HCT116 (cell line): ENCODE results near the gene GPC1. TPM values are rescaled to one million over a fixed set of nuclear protein-coding genes. Genes with fewer than 3 reads are reported as not detected.

Experiments used
- ATAC-seq: fragments of 200-7000 bp; cut with Tn5 transposase; 2 replicates; pipeline ENCODE4 v1.9.1; 2020; ENCODE audit warnings: mild to moderate bottlenecking, moderate library complexity
- BruUV-seq: library from RNA; stranded (reverse); fragments of 400-500 nt; replicated peaks from 2 replicates; lab custom pipeline; 2021; lab: Mats Ljungman, UMichigan
- CTCF ChIA-PET: fragments of 300-600 bp; sonication (Branson Sonifier 250); formaldehyde crosslinking; loops from one replicate; lab custom pipeline; 2021; ENCODE audit warnings: antibody characterized with exemption; lab: Charles Lee
- POLR2A ChIA-PET: fragments of 300-600, 350-600 bp; sonication (Branson Sonifier 250); formaldehyde crosslinking; loops from one replicate; lab custom pipeline; 2021; ENCODE audit warnings: antibody characterized with exemption; lab: Charles Lee
- RAD21 ChIA-PET, 2 experiments: fragments of 300-600 bp; sonication (Branson Sonifier 250); formaldehyde crosslinking; loops; one replicate each; lab custom pipeline; 2023; ENCODE audit warnings: low total read pairs in 2 of 2; ENCODE audit not compliant: uncharacterized antibody in 2 of 2, unreplicated experiment in 2 of 2, low non-redundant PET in 1 of 2; lab: Charles Lee
- DNase-seq: peaks from one replicate; pipeline ENCODE4 v3.0.0-alpha.2; 2010; ENCODE audit warnings: low read depth, low spot score
- H2AFZ ChIP-seq: fragments of 200-600 bp; shearing (Covaris generic), sonication (generic); 2 replicates; pipeline ENCODE4 v1.6.1; 2017; ENCODE audit warnings: low read depth, mixed run types, mixed read lengths, antibody characterized with exemption, low read length; ENCODE audit not compliant: poor library complexity, severe bottlenecking
- H3K27ac ChIP-seq: 2 replicates; pipeline ENCODE4 v1.5.1; 2012; ENCODE audit warnings: low read depth, low read length
- H3K27me3 ChIP-seq: fragments of 200-600 bp; sonication (generic); 2 replicates; pipeline ENCODE4 v1.6.1; 2016; ENCODE audit warnings: mixed run types, low read length, mixed read lengths; ENCODE audit not compliant: insufficient read depth
- H3K36me3 ChIP-seq, 2 experiments: fragments of 200-500 bp in 1 of 2; fragments of 200-600 bp in 1 of 2; sonication (Bioruptor generic) in 1 of 2; sonication (generic) in 1 of 2; 2 replicates each; pipeline versions ENCODE4 v1.5.1 to v1.6.1; 2014 to 2016; ENCODE audit warnings: low read length in 2 of 2, inconsistent platforms in 1 of 2, mixed read lengths in 1 of 2, mixed run types in 1 of 2; ENCODE audit not compliant: insufficient read depth in 2 of 2, control insufficient read depth in 1 of 2
- H3K4me1 ChIP-seq, 2 experiments: fragments of 200-600 bp in 1 of 2; sonication (generic) in 1 of 2; 2 replicates each; pipeline versions ENCODE4 v1.5.1 to v1.6.1; 2012 to 2017; ENCODE audit warnings: low read length in 2 of 2, inconsistent platforms in 1 of 2, mild to moderate bottlenecking in 1 of 2, mixed read lengths in 1 of 2, mixed run types in 1 of 2, moderate library complexity in 1 of 2; ENCODE audit not compliant: insufficient read depth in 2 of 2, control insufficient read depth in 1 of 2
- H3K4me2 ChIP-seq: fragments of 200-600 bp; sonication (generic); 2 replicates; pipeline ENCODE4 v1.6.1; 2017; ENCODE audit warnings: mixed run types, low read length, mixed read lengths
- H3K4me3 ChIP-seq, 2 experiments: fragments of 200-600 bp in 1 of 2; sonication (generic) in 1 of 2; replicated peaks in 1 of 2; 2 replicates each; pipeline ENCODE4 v1.5.1; 2011 to 2016; ENCODE audit warnings: low read length in 2 of 2, control low read depth in 1 of 2, low read depth in 1 of 2, mild to moderate bottlenecking in 1 of 2, mixed read lengths in 1 of 2, mixed run types in 1 of 2
- H3K79me2 ChIP-seq: fragments of 200-600 bp; sonication (generic); 2 replicates; pipeline ENCODE4 v1.6.1; 2017; ENCODE audit warnings: mild to moderate bottlenecking, mixed run types, low read length, moderate library complexity, mixed read lengths; ENCODE audit not compliant: insufficient read depth
- H3K9ac ChIP-seq: fragments of 200-600 bp; sonication (generic); 2 replicates; pipeline ENCODE4 v1.6.1; 2016; ENCODE audit warnings: low read length, mixed read lengths
- H3K9me2 ChIP-seq: fragments of 200-600 bp; sonication (generic), shearing (Covaris generic); 2 replicates; pipeline ENCODE4 v1.6.1; 2017; ENCODE audit warnings: mixed run types, mild to moderate bottlenecking, moderate library complexity; ENCODE audit not compliant: insufficient read depth
- H3K9me3 ChIP-seq, 2 experiments: fragments of 200-500 bp in 1 of 2; fragments of 200-600 bp in 1 of 2; sonication (Bioruptor generic) in 1 of 2; sonication (generic) in 1 of 2; 2 replicates each; pipeline ENCODE4 v1.6.1; 2014 to 2017; ENCODE audit warnings: low read length in 2 of 2, mixed read lengths in 2 of 2, inconsistent platforms in 1 of 2, low read depth in 1 of 2, mild to moderate bottlenecking in 1 of 2, mixed run types in 1 of 2, moderate library complexity in 1 of 2; ENCODE audit not compliant: control insufficient read depth in 1 of 2, insufficient read depth in 1 of 2
- H4K20me1 ChIP-seq: fragments of 200-600 bp; sonication (generic), shearing (Covaris generic); 2 replicates; pipeline ENCODE4 v1.6.1; 2017; ENCODE audit warnings: mixed run types, mild to moderate bottlenecking, moderate library complexity; ENCODE audit not compliant: insufficient read depth
- EZH2 ChIP-seq: fragments of 200-600 bp; sonication (generic); IDR thresholded peaks from 2 replicates; pipeline ENCODE4 v1.6.1; 2017; ENCODE audit warnings: antibody characterized with exemption, mixed run types
- FOSL1 ChIP-seq: IDR thresholded peaks from 2 replicates; pipeline ENCODE4 v1.6.1; 2012; ENCODE audit warnings: low read depth
- RAD21 ChIP-seq: IDR thresholded peaks from 2 replicates; pipeline ENCODE4 v1.6.1; 2012; ENCODE audit warnings: low read depth, mild to moderate bottlenecking
- SIN3A ChIP-seq: IDR thresholded peaks from 2 replicates; pipeline ENCODE4 v1.6.1; 2012; ENCODE audit warnings: low read depth
- ZFX ChIP-seq: fragments of 450-650 bp; IDR thresholded peaks from 2 replicates; pipeline ENCODE4 v1.6.1; 2017
- intact Hi-C: fragments of 100-400 bp; cut with micrococcal nuclease; formaldehyde crosslinking; loops from 2 replicates; pipeline ENCODE4 v1.10.0; 2022
- total RNA-seq: library from RNA; stranded (reverse); gene quantifications from one replicate; pipeline ENCODE4 v1.2.1, GENCODE V29; 2021; ENCODE audit not compliant: unreplicated experiment
- TF ChIP-seq, protein P1 (sequence below): IDR thresholded peaks from 2 replicates; pipeline ENCODE4 v1.6.1; 2012; ENCODE audit warnings: low read depth
- TF ChIP-seq, protein P2 (sequence below): IDR thresholded peaks from 2 replicates; pipeline ENCODE4 v1.6.1; 2012
- TF ChIP-seq, protein P3 (sequence below): IDR thresholded peaks from 2 replicates; pipeline ENCODE4 v1.6.1; 2011; ENCODE audit warnings: mild to moderate bottlenecking, low read length, moderate library complexity; ENCODE audit not compliant: insufficient replicate concordance; ENCODE audit errors: extremely low read depth
- TF ChIP-seq, protein P4 (sequence below): IDR thresholded peaks from 2 replicates; pipeline ENCODE4 v1.6.1; 2012
- TF ChIP-seq, protein P5 (sequence below), 3 experiments: fragments of 200-600 bp in 1 of 3; sonication (generic) in 1 of 3; IDR thresholded peaks in 2 of 3; conservative IDR thresholded peaks in 1 of 3; 2 replicates each; pipeline ENCODE4 v1.5.1; 2012 to 2017; ENCODE audit warnings: low read depth in 2 of 3, low read length in 2 of 3, antibody characterized with exemption in 1 of 3, borderline replicate concordance in 1 of 3, control low read depth in 1 of 3, mild to moderate bottlenecking in 1 of 3, mixed read lengths in 1 of 3, mixed run types in 1 of 3, moderate library complexity in 1 of 3; ENCODE audit not compliant: insufficient read depth in 1 of 3

GPC1 gene
- total RNA-seq, 1 experiment from 2014 or later = 79.1 TPM

DNA sequence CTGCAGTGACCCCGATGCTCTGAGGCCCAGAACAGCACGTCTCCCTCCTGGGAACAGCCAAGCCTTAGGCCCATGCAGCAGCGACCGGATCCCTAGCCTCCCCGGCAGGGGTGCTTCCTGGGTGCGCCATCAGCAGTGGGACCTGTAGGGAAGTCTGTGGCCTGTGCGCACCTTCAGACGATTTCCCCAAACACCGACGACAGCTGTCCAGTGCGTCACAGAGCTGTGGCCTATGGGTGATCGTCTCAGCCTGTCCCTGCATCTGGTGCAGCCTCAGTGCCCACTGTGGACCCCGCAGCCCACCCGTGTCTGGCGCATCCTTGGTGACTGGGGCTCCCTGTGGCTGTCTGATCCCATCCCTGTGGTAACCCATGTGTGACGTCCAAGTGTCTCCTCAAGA, 9.0 kb downstream of the GPC1 start:
- intact Hi-C loops = no loop called here
- H3K9me2 ChIP-seq = no peaks in the 10 kb centered on the region
- H3K9ac ChIP-seq = no peak overlapping the region
- ChIA-PET POLR2A (no interaction called here), CTCF (no interaction called here), RAD21 (no interaction called here)
- H4K20me1 ChIP-seq = no peaks in the 10 kb centered on the region
- H3K4me1 ChIP-seq = peaks cover 4 to 17% of the 10 kb centered on the region in 2 experiments; a peak in 2 of 4 replicates
- no peak overlapping the region for H3K4me3 ChIP-seq
- no peak overlapping the region for H3K27ac ChIP-seq
- DNase-seq = no peak
- peaks cover 95% of the 10 kb centered on the region for H3K79me2 ChIP-seq
- no peak for ATAC-seq
- TF ChIP-seq FOSL1 (no peak), EZH2 (no peak), RAD21 (no peak), SIN3A (no peak), ZFX (no peak)
- TF ChIP-seq, protein P1, sequence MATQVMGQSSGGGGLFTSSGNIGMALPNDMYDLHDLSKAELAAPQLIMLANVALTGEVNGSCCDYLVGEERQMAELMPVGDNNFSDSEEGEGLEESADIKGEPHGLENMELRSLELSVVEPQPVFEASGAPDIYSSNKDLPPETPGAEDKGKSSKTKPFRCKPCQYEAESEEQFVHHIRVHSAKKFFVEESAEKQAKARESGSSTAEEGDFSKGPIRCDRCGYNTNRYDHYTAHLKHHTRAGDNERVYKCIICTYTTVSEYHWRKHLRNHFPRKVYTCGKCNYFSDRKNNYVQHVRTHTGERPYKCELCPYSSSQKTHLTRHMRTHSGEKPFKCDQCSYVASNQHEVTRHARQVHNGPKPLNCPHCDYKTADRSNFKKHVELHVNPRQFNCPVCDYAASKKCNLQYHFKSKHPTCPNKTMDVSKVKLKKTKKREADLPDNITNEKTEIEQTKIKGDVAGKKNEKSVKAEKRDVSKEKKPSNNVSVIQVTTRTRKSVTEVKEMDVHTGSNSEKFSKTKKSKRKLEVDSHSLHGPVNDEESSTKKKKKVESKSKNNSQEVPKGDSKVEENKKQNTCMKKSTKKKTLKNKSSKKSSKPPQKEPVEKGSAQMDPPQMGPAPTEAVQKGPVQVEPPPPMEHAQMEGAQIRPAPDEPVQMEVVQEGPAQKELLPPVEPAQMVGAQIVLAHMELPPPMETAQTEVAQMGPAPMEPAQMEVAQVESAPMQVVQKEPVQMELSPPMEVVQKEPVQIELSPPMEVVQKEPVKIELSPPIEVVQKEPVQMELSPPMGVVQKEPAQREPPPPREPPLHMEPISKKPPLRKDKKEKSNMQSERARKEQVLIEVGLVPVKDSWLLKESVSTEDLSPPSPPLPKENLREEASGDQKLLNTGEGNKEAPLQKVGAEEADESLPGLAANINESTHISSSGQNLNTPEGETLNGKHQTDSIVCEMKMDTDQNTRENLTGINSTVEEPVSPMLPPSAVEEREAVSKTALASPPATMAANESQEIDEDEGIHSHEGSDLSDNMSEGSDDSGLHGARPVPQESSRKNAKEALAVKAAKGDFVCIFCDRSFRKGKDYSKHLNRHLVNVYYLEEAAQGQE = no peak
- TF ChIP-seq, protein P2, sequence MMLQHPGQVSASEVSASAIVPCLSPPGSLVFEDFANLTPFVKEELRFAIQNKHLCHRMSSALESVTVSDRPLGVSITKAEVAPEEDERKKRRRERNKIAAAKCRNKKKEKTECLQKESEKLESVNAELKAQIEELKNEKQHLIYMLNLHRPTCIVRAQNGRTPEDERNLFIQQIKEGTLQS = no peak
- TF ChIP-seq, protein P3, sequence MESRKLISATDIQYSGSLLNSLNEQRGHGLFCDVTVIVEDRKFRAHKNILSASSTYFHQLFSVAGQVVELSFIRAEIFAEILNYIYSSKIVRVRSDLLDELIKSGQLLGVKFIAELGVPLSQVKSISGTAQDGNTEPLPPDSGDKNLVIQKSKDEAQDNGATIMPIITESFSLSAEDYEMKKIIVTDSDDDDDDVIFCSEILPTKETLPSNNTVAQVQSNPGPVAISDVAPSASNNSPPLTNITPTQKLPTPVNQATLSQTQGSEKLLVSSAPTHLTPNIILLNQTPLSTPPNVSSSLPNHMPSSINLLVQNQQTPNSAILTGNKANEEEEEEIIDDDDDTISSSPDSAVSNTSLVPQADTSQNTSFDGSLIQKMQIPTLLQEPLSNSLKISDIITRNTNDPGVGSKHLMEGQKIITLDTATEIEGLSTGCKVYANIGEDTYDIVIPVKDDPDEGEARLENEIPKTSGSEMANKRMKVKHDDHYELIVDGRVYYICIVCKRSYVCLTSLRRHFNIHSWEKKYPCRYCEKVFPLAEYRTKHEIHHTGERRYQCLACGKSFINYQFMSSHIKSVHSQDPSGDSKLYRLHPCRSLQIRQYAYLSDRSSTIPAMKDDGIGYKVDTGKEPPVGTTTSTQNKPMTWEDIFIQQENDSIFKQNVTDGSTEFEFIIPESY = no peak
- TF ChIP-seq, protein P4, sequence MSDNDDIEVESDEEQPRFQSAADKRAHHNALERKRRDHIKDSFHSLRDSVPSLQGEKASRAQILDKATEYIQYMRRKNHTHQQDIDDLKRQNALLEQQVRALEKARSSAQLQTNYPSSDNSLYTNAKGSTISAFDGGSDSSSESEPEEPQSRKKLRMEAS = no peak
- TF ChIP-seq, protein P5, sequence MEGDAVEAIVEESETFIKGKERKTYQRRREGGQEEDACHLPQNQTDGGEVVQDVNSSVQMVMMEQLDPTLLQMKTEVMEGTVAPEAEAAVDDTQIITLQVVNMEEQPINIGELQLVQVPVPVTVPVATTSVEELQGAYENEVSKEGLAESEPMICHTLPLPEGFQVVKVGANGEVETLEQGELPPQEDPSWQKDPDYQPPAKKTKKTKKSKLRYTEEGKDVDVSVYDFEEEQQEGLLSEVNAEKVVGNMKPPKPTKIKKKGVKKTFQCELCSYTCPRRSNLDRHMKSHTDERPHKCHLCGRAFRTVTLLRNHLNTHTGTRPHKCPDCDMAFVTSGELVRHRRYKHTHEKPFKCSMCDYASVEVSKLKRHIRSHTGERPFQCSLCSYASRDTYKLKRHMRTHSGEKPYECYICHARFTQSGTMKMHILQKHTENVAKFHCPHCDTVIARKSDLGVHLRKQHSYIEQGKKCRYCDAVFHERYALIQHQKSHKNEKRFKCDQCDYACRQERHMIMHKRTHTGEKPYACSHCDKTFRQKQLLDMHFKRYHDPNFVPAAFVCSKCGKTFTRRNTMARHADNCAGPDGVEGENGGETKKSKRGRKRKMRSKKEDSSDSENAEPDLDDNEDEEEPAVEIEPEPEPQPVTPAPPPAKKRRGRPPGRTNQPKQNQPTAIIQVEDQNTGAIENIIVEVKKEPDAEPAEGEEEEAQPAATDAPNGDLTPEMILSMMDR (IDR thresholded peaks at IDR 0.05 in 2 of 3, conservative IDR thresholded peaks at IDR 0.05 in 1 of 3; ENCODE audit: borderline replicate concordance in 1 of 3, insufficient read depth in 1 of 3, low read depth in 2 of 3, low read length in 2 of 3) = no peak
- no peaks in the 10 kb centered on the region for H3K9me3 ChIP-seq
- no peaks in the 10 kb centered on the region for H3K27me3 ChIP-seq
- H3K4me2 ChIP-seq = no peak overlapping the region
- no peaks in the 10 kb centered on the region; a peak in 1 of 4 replicates for H3K36me3 ChIP-seq
- no TSS peak for BruUV-seq
- H2AFZ ChIP-seq = no peak overlapping the region
